Right lobe of liver (tissue), 6 donors: Measurements from ENCODE around the gene HES4. TPM values are rescaled to one million over a fixed set of nuclear protein-coding genes. Genes with fewer than 3 reads are reported as not detected.
A peak's percentile ranks its signal among the peaks of the same experiment; 100 is the strongest.

Source experiments
- ATAC-seq, 4 donors: fragments of 200-7000 bp; cut with Tn5 transposase; one replicate each; pipeline ENCODE4 v1.9.1; 2020; ENCODE audit warnings: mild to moderate bottlenecking in 4 of 4, moderate library complexity in 4 of 4
- DNase-seq, 3 donors: peaks; one replicate each; pipeline ENCODE4 v3.0.0-alpha.2; 2020
- H3K27ac ChIP-seq, 3 donors: fragments of 200-600 bp; one replicate each; pipeline ENCODE4 v1.8.0; 2022
- H3K27me3 ChIP-seq, 2 donors: fragments of 200-600 bp; one replicate each; pipeline ENCODE4 v1.8.0; 2022
- H3K36me3 ChIP-seq, 4 donors: fragments of 200-600 bp; sonication (generic) in 1 of 4; one replicate each; pipeline versions ENCODE4 v1.5.1 to v1.8.0; 2017 to 2022; ENCODE audit warnings: control low read depth in 1 of 4
- H3K4me1 ChIP-seq, 4 donors: fragments of 200-600 bp; sonication (generic) in 1 of 4; one replicate each; pipeline versions ENCODE4 v1.5.1 to v1.8.0; 2017 to 2022; ENCODE audit warnings: control low read depth in 1 of 4
- H3K4me3 ChIP-seq, 3 donors: fragments of 200-600 bp; one replicate each; pipeline ENCODE4 v1.8.0; 2022
- H3K9me3 ChIP-seq, 4 donors: fragments of 200-600 bp; sonication (generic) in 1 of 4; one replicate each; pipeline versions ENCODE4 v1.5.1 to v1.8.0; 2017 to 2022; ENCODE audit warnings: control low read depth in 1 of 4
- CTCF ChIP-seq, 4 donors: fragments of 200-600 bp in 3 of 4; fragments of 450-650 bp in 1 of 4; IDR thresholded peaks; one replicate each; pipeline versions ENCODE4 v1.5.1 to v1.8.0; 2016 to 2022; ENCODE audit warnings: antibody characterized with exemption in 4 of 4, mild to moderate bottlenecking in 2 of 4
- POLR2A ChIP-seq: fragments of 450-650 bp; IDR thresholded peaks from one replicate; pipeline ENCODE4 v1.6.1; 2017; ENCODE audit warnings: antibody characterized with exemption, mild to moderate bottlenecking
- WGBS: methylation state at CpG from one replicate; pipeline ENCODE4 v1.1.6; 2018; ENCODE audit warnings: low coverage, low lambda C conversion rate; ENCODE audit not compliant: insufficient coverage; ENCODE audit errors: missing lambda C conversion rate; 5-methylcytosine and 5-hydroxymethylcytosine counted together
- intact Hi-C, 2 donors: fragments of 100-400 bp; cut with DNase I; formaldehyde crosslinking; loops; one replicate each; pipeline versions ENCODE4 v1.11.2 to v1.14.1; 2022
- total RNA-seq, 6 experiments: library from RNA; depleted of rRNA in 2 of 6; stranded (reverse); fragments of >200 nt in 2 of 6; fragmentation: NEBNext Ultra II Directional in 3 of 6; extraction: Animal tissue kit (Norgen Biotek cat#: 25700) in 3 of 6; gene quantifications; one replicate each; pipeline versions ENCODE4 v1.1.0 to v1.2.4, GENCODE V29; 2016 to 2023
- donor health status: DM: no; HTN: yes; CAD: no.
- donor health status: DM: no; HTN: no; CAD: no.
- donor health status: DM: no; HTN: no; CAD: no.
- donor health status: DM: no; HTN: yes; CAD: no.
- donor health status: DM: no; HTN: yes; CAD: no.

The HES4 gene
- total RNA-seq, 6 experiments from 2014 or later = 1.6 to 21.5 (median 5.2) TPM

- Histone ChIP-seq H3K27me3 (peaks cover 0 to 3% of the 10 kb centered on the region in 2 donors), H3K27ac (no peak overlapping the region), H3K4me3 (no peak overlapping the region), H3K4me1 (peaks cover 0 to 6% (median 0%) of the 10 kb centered on the region in 4 donors), H3K9me3 (no peaks in the 10 kb centered on the region), H3K36me3 (no peaks in the 10 kb centered on the region)
- 11% methylated on average over 12 of the region's 40 CpGs for whole genome bisulfite sequencing
- DNase-seq (peak in 2 of 3 donors; percentile 44 to 67), ATAC-seq (peak; percentile 47 to 84 (median 82))
- intact Hi-C loops = no loop called here
- TF ChIP-seq POLR2A (no peak), CTCF (IDR thresholded peaks at IDR 0.05) (peak; percentile 34 to 75 (median 52))
These were observed 23.8 kb downstream of the HES4 start for GRCh38 chr1:975896-976683.

- WGBS = 72% methylated on average over 4 of the region's 9 CpGs
These were observed 24.5 kb downstream of the HES4 start for GRCh38 chr1:975365-975764.

GRCh38 chr1:974687-975328, 25.1 kb downstream of the HES4 start:
- Histone ChIP-seq H3K36me3 (no peaks in the 10 kb centered on the region), H3K27me3 (peaks cover 0 to 12% of the 10 kb centered on the region in 2 donors), H3K27ac (no peak overlapping the region), H3K4me1 (peaks cover 0 to 6% (median 0%) of the 10 kb centered on the region in 4 donors), H3K4me3 (no peak overlapping the region), H3K9me3 (no peaks in the 10 kb centered on the region)
- no peak for ATAC-seq
- no peak for TF ChIP-seq CTCF (IDR thresholded peaks at IDR 0.05)
- no peak for TF ChIP-seq POLR2A
- 47% methylated on average over 13 of the region's 17 CpGs for WGBS
- intact Hi-C loops = no loop called here
- no peak for DNase-seq

More at GRCh38 chr1:975365-975764, 24.5 kb downstream of the HES4 start:
- H3K4me3 ChIP-seq = no peak overlapping the region
- no peak for TF ChIP-seq CTCF (IDR thresholded peaks at IDR 0.05)
- TF ChIP-seq POLR2A = no peak
- H3K9me3 ChIP-seq = no peaks in the 10 kb centered on the region
- H3K36me3 ChIP-seq = no peaks in the 10 kb centered on the region
- no peak for ATAC-seq
- peak in 2 of 3 donors; percentile 16 to 49 for DNase-seq
- no peak overlapping the region for H3K27ac ChIP-seq
- intact Hi-C loops = no loop called here
- H3K4me1 ChIP-seq = peaks cover 0 to 6% (median 0%) of the 10 kb centered on the region in 4 donors
- peaks cover 0 to 10% of the 10 kb centered on the region in 2 donors for H3K27me3 ChIP-seq

GRCh38 chr1:974293-974640, 25.6 kb downstream of the HES4 start:
- no CpG with 5 or more reads among the region's 11 CpGs for WGBS
- ATAC-seq (no peak), DNase-seq (peak in 1 of 3 donors; percentile 39)
- Histone ChIP-seq H3K9me3 (no peaks in the 10 kb centered on the region), H3K27ac (no peak overlapping the region), H3K4me3 (no peak overlapping the region), H3K36me3 (no peaks in the 10 kb centered on the region), H3K4me1 (peaks cover 0 to 6% (median 0%) of the 10 kb centered on the region in 4 donors), H3K27me3 (peaks cover 0 to 12% of the 10 kb centered on the region in 2 donors)
- TF ChIP-seq CTCF (IDR thresholded peaks at IDR 0.05) (no peak), POLR2A (no peak)
- intact Hi-C loops = no loop called here
